Epithelial cell of esophagus (primary cell): ENCODE results near the gene UBE2L3.
A peak's percentile ranks its signal among the peaks of the same experiment; 100 is the strongest.
"Not testable (repeated sequence)": the region's sequence is repeated elsewhere in the genome, so short reads cannot be mapped to it uniquely, and the experiment has no call there.

Experiments used
- DNase-seq: peaks from one replicate; pipeline ENCODE4 v3.0.0; 2010; ENCODE audit warnings: low read depth
- H3K4me3 ChIP-seq: 2 replicates; pipeline ENCODE4 v1.5.1; 2011; ENCODE audit warnings: mild to moderate bottlenecking, low read length, control low read depth
- TF ChIP-seq, protein P1 (sequence below): IDR thresholded peaks from 2 replicates; pipeline ENCODE4 v1.5.1; 2011; ENCODE audit warnings: low read depth, mild to moderate bottlenecking, low read length, control low read depth, inconsistent platforms; ENCODE audit not compliant: insufficient read depth; ENCODE audit errors: missing control alignments

UBE2L3 gene

DNA sequence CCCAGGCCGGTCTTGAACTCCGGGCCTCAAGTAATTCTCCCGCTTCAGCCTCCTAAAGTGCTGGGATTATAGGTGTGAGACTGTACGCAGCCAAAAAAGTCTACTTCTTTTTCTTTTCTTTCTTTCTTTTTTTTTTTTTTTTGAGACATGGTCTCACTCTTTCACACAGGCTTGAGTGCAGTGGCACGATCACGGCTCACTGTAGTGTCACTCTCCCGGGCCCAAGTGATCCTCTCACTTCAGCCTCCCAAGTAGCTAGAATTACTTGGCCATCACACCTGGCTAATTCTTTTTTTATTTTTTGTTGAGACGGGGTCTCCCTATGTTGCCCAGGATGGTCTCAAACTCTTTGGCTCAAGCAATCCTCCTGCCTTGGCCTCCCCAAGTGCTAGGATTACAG lies 3.6 kb upstream of the UBE2L3 start:
- TF ChIP-seq, protein P1, sequence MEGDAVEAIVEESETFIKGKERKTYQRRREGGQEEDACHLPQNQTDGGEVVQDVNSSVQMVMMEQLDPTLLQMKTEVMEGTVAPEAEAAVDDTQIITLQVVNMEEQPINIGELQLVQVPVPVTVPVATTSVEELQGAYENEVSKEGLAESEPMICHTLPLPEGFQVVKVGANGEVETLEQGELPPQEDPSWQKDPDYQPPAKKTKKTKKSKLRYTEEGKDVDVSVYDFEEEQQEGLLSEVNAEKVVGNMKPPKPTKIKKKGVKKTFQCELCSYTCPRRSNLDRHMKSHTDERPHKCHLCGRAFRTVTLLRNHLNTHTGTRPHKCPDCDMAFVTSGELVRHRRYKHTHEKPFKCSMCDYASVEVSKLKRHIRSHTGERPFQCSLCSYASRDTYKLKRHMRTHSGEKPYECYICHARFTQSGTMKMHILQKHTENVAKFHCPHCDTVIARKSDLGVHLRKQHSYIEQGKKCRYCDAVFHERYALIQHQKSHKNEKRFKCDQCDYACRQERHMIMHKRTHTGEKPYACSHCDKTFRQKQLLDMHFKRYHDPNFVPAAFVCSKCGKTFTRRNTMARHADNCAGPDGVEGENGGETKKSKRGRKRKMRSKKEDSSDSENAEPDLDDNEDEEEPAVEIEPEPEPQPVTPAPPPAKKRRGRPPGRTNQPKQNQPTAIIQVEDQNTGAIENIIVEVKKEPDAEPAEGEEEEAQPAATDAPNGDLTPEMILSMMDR, result no peak
- DNase-seq, result no peak
- H3K4me3 ChIP-seq, result no peak overlapping the region

DNA sequence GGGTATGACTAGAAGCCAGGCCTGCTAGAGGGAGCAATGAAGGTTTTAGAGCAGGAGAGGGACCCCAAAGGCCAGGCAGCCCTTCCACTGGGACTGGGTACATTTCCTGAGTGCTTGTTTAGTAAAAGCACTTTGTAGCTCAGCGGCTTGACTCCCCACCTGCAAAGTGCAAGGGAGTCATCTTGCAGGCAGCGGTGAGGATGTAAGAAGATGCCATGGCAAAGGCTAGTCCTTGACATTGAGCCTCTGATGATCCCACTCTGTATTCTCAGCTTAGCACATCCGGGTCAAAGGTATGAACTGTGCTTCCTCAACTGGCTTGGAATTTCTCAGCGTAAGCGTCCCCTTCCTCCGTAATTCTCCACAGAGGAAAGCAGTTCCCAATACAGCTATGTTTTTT lies 3.1 kb upstream of the UBE2L3 start:
- H3K4me3 ChIP-seq, result no peak overlapping the region
- TF ChIP-seq, protein P1, result no peak
- DNase-seq, result no peak

DNA sequence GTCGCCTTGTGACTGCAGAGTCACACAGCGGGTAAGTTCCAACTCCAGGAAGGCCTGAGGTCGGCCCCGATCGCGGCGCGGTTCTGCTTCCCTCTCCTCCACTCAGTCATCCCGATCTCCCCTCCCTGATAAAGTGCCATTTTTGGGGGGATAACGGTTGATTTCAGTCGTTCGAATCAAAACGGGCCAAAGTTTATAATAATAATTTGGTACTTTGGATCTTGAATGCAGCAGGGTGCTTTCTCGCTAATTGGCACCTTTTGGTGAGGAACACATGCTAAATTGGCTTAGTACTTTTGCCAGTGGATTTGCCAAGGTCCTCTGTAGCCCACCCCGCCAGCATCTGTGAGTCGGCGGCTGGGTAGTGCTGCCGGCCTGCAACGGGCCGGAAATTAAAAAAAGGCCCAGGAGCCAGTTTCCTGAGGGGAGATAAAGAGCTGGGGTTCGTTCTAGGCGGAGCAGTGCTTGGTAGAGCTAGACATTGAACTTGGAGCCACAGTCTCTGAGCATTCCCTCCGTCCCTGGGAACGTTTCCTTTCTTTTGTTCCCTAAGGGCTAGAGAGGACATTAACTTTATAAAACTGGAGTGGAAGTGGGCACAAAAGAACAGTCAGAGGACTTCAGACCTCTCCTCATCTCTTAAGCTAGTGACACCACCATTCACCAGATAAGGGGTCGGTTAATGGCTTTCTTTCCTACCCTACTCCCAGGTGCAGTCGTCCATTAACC lies 997 bp downstream of the UBE2L3 start:
- peak overlapping the region; percentile 92 for H3K4me3 ChIP-seq
- TF ChIP-seq, protein P1, result no peak
- no peak for DNase-seq

DNA sequence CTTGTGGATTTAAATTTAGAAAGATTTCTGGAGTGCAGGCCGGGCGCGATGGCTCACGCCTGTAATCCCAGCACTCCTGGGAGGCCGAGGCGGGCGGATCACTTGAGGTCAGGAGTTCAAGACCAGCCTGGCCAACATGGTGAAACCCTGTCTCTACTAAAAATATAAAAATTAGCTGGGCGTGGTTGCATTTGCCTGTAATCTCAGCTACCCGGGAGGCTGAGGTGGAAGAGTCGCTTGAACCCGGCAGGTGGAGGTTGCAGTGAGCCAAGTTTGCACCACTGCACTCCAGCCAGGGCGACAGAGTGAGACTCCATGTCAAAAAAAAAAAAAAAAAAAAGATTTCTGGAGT lies 1.5 kb downstream of the UBE2L3 start:
- DNase-seq, result not testable (repeated sequence)
- H3K4me3 ChIP-seq, result peak overlapping the region; percentile 92

DNA sequence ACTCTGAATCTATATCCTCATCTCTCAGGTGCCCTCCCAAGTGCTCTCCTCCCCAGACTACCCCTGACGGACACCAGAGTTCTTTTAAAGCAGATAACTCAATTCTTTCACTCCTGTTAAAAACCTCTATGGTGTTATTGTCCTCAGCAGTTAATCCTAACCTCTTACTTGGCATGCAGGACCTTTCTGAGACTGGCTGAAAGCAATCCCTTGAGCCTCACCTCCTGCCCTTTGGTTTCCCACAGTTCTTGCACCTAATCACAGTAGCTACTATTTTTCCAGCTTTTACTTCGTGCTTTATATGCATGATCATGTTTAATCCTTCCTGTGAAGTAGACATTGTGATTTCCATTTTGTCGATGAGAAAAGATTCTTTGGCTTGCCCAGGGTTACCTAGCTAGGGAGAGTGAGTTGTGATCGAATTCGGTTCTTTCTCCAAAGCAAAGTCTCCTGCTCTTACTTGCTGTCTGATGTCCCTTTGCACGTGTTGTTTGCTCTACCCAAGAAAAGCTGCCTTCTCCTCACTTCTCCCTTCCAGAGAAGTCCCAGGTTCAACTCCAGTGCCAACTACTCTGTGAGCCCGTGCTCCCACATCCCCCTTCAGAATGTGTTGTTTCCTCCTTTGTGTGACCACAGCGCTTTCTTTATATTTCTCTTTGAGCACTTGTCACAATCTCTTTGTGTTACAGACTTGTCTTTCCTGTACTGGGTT lies 2.1 kb downstream of the UBE2L3 start:
- peak overlapping the region; percentile 92 for H3K4me3 ChIP-seq
- TF ChIP-seq, protein P1, result no peak
- no peak for DNase-seq

DNA sequence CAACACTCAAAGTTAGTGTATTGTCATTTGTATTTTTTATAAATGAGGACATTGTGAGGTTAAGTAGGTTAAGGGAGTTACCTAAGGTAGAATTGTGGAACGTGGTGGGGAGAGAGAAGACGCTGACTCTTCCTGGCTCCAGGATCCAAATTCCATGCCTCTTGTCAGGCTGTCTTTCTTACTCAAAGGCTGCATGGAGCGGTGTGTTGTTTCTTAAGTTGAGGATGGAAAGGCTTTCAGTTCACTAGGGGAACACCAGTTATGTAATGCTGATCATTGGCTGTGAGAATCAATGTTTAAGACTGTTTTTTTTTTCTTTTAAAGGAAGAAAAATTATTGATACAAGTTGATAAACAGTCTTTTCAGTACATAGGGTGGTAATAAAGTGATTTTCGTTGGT lies 2.9 kb downstream of the UBE2L3 start:
- H3K4me3 ChIP-seq, result no peak overlapping the region
- TF ChIP-seq, protein P1, result no peak
- no peak for DNase-seq

DNA sequence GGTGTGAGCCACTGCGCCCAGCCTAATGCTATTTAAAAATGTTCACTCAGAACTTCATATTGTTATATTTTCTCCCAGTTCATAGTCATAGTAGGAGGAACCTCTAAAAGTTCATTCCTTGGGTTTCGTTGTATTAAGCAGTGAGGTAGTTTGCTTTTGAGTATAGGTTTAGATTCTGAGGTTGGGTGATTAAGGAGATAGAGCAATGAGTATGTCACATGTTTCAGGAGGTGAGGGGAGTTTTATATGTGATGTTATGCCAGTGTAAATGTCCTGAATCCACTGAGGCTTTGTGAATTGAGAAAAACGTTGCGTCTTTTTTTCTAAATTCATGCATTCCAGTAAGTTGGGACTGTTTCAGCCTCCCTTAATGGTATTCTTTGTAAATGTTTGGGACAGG lies 4.2 kb downstream of the UBE2L3 start:
- TF ChIP-seq, protein P1, result no peak
- H3K4me3 ChIP-seq, result no peak overlapping the region
- DNase-seq, result no peak
